ENCODE data around the gene MAP3K4. TPM values are rescaled to one million over a fixed set of nuclear protein-coding genes. Genes with fewer than 3 reads are reported as not detected.
"Not testable (repeated sequence)": the region's sequence is repeated elsewhere in the genome, so short reads cannot be mapped to it uniquely, and the experiment has no call there.

The MAP3K4 gene
- total RNA-seq, 2 experiments from 2014 or later: 46.2 to 53.7 TPM

- ATAC-seq (ENCODE audit: low read depth); H3K4me3 Mint-ChIP-seq; H3K27ac Mint-ChIP-seq; H3K9me3 Mint-ChIP-seq; H3K36me3 Mint-ChIP-seq; H3K4me1 Mint-ChIP-seq; DNase-seq; POLR2A ChIA-PET: not testable (repeated sequence)
- H3K27me3 Mint-ChIP-seq: peaks cover 11% of the 10 kb centered on the region
Observed at GRCh38 chr6:160975961-160976360, 15.6 kb upstream of the MAP3K4 start.

- Mint-ChIP-seq H3K4me3 (no peak overlapping the region), H3K9me3 (peaks cover 6% of the 10 kb centered on the region), H3K27ac (no peak overlapping the region), H3K27me3 (peaks cover 10% of the 10 kb centered on the region), H3K36me3 (no peaks in the 10 kb centered on the region), H3K4me1 (no peaks in the 10 kb centered on the region)
- ATAC-seq (ENCODE audit: low read depth) (no peak), DNase-seq (no peak)
- POLR2A ChIA-PET: no interaction called here
Observed at GRCh38 chr6:160978141-160978901, 13.2 kb upstream of the MAP3K4 start.

DNA sequence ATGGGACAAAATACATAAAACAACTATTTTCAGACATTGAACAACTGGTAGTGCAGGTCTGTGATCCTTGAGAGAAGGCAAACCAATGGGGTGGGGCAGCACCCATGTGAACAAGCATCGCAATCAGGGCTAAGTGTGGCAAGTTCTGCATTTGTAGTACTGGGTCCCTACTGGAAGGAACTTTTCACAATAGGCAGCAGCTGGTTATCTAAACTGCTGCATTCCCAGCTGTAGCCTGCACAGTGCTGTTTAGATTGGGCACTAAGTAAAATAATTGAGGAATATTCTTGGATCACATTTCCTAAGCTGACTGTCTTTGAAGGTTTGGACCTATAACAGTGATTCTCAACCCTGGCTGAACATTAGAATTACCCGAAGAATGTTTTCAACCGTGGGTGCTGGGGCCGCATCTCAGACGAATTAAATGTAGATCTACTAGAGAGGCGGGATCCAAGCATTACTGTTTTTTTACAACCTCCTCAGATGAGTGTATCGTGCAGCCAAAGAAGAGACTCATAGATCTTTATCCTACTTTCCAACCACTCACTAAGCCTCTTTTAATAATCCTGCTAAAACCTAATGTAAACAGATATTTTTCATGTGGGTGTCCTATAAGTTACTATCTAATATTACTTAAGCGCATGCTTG is 12.4 kb upstream of the MAP3K4 start:
- Mint-ChIP-seq H3K27ac (no peak overlapping the region), H3K9me3 (peaks cover 9% of the 10 kb centered on the region), H3K27me3 (peaks cover 10% of the 10 kb centered on the region), H3K4me1 (no peaks in the 10 kb centered on the region), H3K4me3 (no peak overlapping the region), H3K36me3 (peaks cover 2% of the 10 kb centered on the region)
- ATAC-seq (ENCODE audit: low read depth) (no peak), DNase-seq (no peak)
- POLR2A ChIA-PET: no interaction called here

GRCh38 chr6:160983377-160983948 is 8.1 kb upstream of the MAP3K4 start:
- H3K4me1 Mint-ChIP-seq; ATAC-seq (ENCODE audit: low read depth); DNase-seq; H3K36me3 Mint-ChIP-seq; H3K27ac Mint-ChIP-seq; H3K4me3 Mint-ChIP-seq; POLR2A ChIA-PET: not testable (repeated sequence)
- Mint-ChIP-seq H3K27me3 (peaks cover 12% of the 10 kb centered on the region), H3K9me3 (peaks cover 10% of the 10 kb centered on the region)

DNA sequence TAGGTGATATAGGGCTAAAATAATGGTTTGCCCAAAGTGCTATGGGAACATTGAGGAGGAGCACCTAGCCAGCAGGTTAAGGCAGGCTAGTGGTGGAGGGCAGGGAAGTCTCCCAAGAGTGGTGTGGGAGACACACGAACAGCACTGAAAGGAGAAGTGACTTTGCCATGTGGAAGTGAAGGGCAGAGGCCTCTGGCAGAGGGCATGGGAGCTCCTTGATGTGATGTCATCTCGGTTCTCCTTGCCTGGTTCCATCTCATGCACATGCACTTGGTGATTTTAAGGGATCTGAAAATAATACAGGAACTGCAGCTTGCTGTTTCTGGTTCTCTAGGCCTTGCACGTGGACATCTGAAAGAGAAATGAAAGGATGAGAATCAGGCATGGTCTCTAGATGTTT is 4.7 kb upstream of the MAP3K4 start:
- H3K36me3 Mint-ChIP-seq: peaks cover 2% of the 10 kb centered on the region
- DNase-seq (no peak), ATAC-seq (ENCODE audit: low read depth) (no peak)
- H3K9me3 Mint-ChIP-seq: peaks cover 10% of the 10 kb centered on the region
- H3K4me3 Mint-ChIP-seq: no peak overlapping the region
- POLR2A ChIA-PET: no interaction called here
- H3K27me3 Mint-ChIP-seq: peaks cover 16% of the 10 kb centered on the region
- H3K4me1 Mint-ChIP-seq: peaks cover 3% of the 10 kb centered on the region
- H3K27ac Mint-ChIP-seq: no peak overlapping the region

DNA sequence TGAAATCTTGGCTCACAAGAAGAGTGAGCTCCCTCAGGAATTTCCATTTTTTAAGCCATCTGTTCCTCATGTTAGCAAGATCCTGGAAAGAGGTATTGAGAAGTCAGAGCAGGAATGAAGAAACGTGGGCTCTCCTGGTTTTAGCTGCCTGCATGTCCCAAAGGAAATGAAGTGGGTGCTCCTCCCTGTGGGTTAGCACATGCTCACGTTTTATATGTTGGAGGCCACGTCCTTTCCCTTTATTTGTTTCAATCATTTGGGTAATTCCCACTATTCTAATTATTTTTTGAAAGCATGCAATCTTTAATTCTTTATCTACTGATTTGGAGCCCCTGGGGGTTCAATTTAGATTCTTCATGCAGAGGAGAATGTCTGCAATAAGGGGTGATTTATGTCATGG is 4.3 kb upstream of the MAP3K4 start:
- DNase-seq (no peak), ATAC-seq (ENCODE audit: low read depth) (no peak)
- peaks cover 8% of the 10 kb centered on the region for H3K9me3 Mint-ChIP-seq
- H3K27me3 Mint-ChIP-seq: peaks cover 12% of the 10 kb centered on the region
- H3K27ac Mint-ChIP-seq: no peak overlapping the region
- H3K4me3 Mint-ChIP-seq: no peak overlapping the region
- POLR2A ChIA-PET: no interaction called here
- peaks cover 3% of the 10 kb centered on the region for H3K4me1 Mint-ChIP-seq
- peaks cover 2% of the 10 kb centered on the region for H3K36me3 Mint-ChIP-seq

GRCh38 chr6:160990847-160991405 is 643 bp upstream of the MAP3K4 start:
- H3K27ac Mint-ChIP-seq: no peak overlapping the region
- no peaks in the 10 kb centered on the region for H3K36me3 Mint-ChIP-seq
- peak overlapping the region; percentile 92 for H3K4me3 Mint-ChIP-seq
- POLR2A ChIA-PET: interaction anchor here (0.7 to 2.2 kb wide), 2 partner anchors 52 to 283 kb away, joined by 3 to 6 read pairs; partner anchors contain the start of gene AGPAT4
- peaks cover 14% of the 10 kb centered on the region for H3K4me1 Mint-ChIP-seq
- ATAC-seq (ENCODE audit: low read depth): no peak
- no peaks in the 10 kb centered on the region for H3K9me3 Mint-ChIP-seq
- DNase-seq: no peak
- peaks cover 12% of the 10 kb centered on the region for H3K27me3 Mint-ChIP-seq

- peaks cover 17% of the 10 kb centered on the region for H3K4me1 Mint-ChIP-seq
- H3K9me3 Mint-ChIP-seq: no peaks in the 10 kb centered on the region
- peaks cover 12% of the 10 kb centered on the region for H3K27me3 Mint-ChIP-seq
- H3K36me3 Mint-ChIP-seq: no peaks in the 10 kb centered on the region
- peak overlapping the region; percentile 85 for H3K27ac Mint-ChIP-seq
- ATAC-seq (ENCODE audit: low read depth): peak; percentile 56
- peak overlapping the region; percentile 92 for H3K4me3 Mint-ChIP-seq
- no peak for DNase-seq
- POLR2A ChIA-PET: interaction anchor here (0.5 to 2.2 kb wide), 2 partner anchors 10 to 282 kb away, joined by 5 to 6 read pairs; partner anchors contain the start of gene AGPAT4
Observed at GRCh38 chr6:160992061-160992979, 751 bp downstream of the MAP3K4 start.

GRCh38 chr6:160992980-160993314 is 1.4 kb downstream of the MAP3K4 start:
- H3K4me1 Mint-ChIP-seq: peaks cover 17% of the 10 kb centered on the region
- DNase-seq: no peak
- H3K4me3 Mint-ChIP-seq: peak overlapping the region; percentile 92
- ATAC-seq (ENCODE audit: low read depth): no peak
- H3K27me3 Mint-ChIP-seq: peaks cover 12% of the 10 kb centered on the region
- H3K9me3 Mint-ChIP-seq: no peaks in the 10 kb centered on the region
- POLR2A ChIA-PET: interaction anchor here (0.5 to 2.2 kb wide), 2 partner anchors 9 to 281 kb away, joined by 5 to 6 read pairs; partner anchors contain the start of gene AGPAT4
- peak overlapping the region; percentile 85 for H3K27ac Mint-ChIP-seq
- H3K36me3 Mint-ChIP-seq: peaks cover 4% of the 10 kb centered on the region

DNA sequence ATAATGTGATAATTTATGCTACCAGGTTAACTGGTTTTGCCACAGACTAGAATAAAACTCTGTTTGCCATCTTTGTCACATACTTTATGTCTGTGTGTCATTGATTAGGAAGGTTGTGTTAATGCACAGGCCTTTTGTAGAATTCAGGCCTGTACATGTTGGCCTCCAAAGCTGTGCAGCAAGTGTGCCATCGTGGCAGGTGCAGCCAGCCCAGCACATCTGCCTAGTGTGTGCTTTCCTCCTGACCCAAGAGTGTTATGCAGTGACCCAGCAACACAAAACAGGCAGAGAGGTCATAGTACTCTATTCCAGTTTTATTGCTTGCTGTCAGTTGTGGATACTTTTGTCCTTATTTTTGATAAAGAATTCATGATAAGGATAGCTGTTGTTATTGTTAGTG is 3.7 kb downstream of the MAP3K4 start:
- Mint-ChIP-seq H3K4me3 (no peak overlapping the region), H3K27ac (no peak overlapping the region), H3K9me3 (no peaks in the 10 kb centered on the region), H3K36me3 (peaks cover 4% of the 10 kb centered on the region), H3K4me1 (peaks cover 17% of the 10 kb centered on the region), H3K27me3 (no peaks in the 10 kb centered on the region)
- no peak for ATAC-seq (ENCODE audit: low read depth)
- DNase-seq: no peak
- POLR2A ChIA-PET: no interaction called here

- DNase-seq (no peak), ATAC-seq (ENCODE audit: low read depth) (no peak)
- H3K27ac Mint-ChIP-seq: no peak overlapping the region
- H3K4me3 Mint-ChIP-seq: no peak overlapping the region
- POLR2A ChIA-PET: no interaction called here
- peaks cover 4% of the 10 kb centered on the region for H3K36me3 Mint-ChIP-seq
- H3K27me3 Mint-ChIP-seq: no peaks in the 10 kb centered on the region
- peaks cover 14% of the 10 kb centered on the region for H3K4me1 Mint-ChIP-seq
- H3K9me3 Mint-ChIP-seq: no peaks in the 10 kb centered on the region
Observed at GRCh38 chr6:160996131-160996601, 4.6 kb downstream of the MAP3K4 start.

GRCh38 chr6:160998217-160998616 is 6.6 kb downstream of the MAP3K4 start:
- ATAC-seq (ENCODE audit: low read depth) (no peak), DNase-seq (no peak)
- Mint-ChIP-seq H3K9me3 (no peaks in the 10 kb centered on the region), H3K4me1 (peaks cover 9% of the 10 kb centered on the region), H3K27me3 (no peaks in the 10 kb centered on the region), H3K36me3 (peaks cover 4% of the 10 kb centered on the region), H3K4me3 (no peak overlapping the region), H3K27ac (no peak overlapping the region)
- POLR2A ChIA-PET: no interaction called here

DNA sequence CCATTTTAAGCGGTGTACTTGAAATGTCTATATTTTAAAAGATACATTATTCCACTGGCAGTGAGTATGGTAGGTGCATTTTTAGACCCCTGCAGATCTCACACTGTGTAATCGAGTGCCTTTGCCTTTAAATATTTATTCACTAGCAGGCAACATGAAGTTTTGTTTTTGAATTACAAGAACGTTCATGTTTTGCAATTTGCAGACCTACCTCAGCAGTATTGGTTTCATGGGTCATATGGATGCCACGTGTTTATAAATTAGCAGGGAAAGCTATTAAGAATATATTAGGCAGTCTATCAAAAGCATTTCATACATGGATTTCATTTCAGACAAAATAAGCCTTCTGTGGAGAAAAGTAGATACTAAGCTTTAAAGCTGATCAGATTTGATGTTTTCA is 7.2 kb downstream of the MAP3K4 start:
- Mint-ChIP-seq H3K4me1 (peaks cover 9% of the 10 kb centered on the region), H3K27ac (no peak overlapping the region)
- no peak for ATAC-seq (ENCODE audit: low read depth)

More for the DNA sequence above, 7.2 kb downstream of the MAP3K4 start:
- POLR2A ChIA-PET: no interaction called here
- H3K4me3 Mint-ChIP-seq: no peak overlapping the region
- no peaks in the 10 kb centered on the region for H3K27me3 Mint-ChIP-seq
- H3K36me3 Mint-ChIP-seq: peaks cover 4% of the 10 kb centered on the region
- DNase-seq: no peak
- no peaks in the 10 kb centered on the region for H3K9me3 Mint-ChIP-seq
